SHP77 (cell line): ENCODE data around the gene KIAA1191.

Experiments used
- DNase-seq, 2 experiments: peaks; one replicate each; lab custom pipeline; 2025; lab: John Stamatoyannopoulos, UW

KIAA1191 gene

GRCh38 chr5:176389135-176390123 lies 27.9 kb upstream of the KIAA1191 start:
- peak; percentile 62 to 67 for DNase-seq

DNA sequence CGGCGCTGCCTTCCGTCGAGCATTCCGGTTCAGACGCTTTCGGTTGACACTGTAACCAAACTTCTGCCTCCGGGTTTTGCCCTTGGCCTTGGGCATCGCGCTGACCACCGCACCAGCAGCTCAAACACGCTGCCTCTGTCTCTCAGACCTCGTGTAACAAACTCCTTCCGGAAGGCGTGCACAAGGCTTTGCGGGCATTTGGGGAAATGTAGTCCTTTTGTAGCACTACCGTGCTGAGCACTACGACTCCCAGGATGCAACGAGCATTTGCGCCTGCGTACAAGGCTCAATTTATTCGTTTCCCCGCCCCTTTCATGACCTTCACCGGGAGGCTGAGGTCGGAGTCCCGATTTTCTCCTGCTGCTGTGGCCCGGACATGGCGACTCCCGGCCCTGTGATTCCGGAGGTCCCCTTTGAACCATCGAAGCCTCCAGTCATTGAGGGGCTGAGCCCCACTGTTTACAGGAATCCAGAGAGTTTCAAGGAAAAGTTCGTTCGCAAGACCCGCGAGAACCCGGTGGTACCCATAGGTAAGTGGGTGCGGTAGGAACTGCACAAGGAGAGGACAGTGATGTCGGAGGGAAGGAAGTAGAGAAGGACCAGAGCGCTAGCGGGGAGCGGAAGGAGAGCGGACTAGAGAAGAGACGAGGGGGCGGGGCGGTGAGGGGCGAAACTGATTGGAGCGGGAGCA lies 27.0 kb upstream of the KIAA1191 start, which contains the start of the genes HIGD2A and NOP16:
HIGD2A (plus strand) TSS at position 308 of the 691 bp plus-strand sequence; CDS start at position 377, 69 bp downstream.
NOP16 (minus strand) TSS at position 155 of the 691 bp plus-strand sequence; CDS start at position 96, 59 bp downstream.
- DNase-seq = peak; percentile 98 to 99

DNA sequence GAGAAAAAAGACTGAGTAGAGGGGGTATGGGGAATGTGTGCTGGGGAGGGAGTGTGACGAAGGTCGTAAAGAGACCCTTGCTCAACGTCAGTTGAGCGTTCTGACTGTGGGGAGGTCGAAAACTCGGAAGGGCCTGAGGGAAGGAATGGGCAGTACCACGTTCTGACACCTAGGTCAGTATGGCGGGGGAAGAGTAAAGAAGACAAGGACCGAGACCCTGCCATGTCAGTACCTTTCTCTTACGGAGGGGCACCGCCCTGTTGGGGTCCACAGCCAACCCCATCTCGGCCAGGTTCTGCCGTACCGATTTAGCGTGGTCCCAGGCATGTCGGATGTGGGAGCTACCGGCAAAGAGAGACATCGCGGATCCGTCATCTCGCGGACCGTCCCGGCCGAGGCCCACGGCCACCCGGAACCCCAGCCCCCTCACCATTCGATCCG lies 26.5 kb upstream of the KIAA1191 start:
- DNase-seq = no peak

GRCh38 chr5:176387384-176387925 lies 25.9 kb upstream of the KIAA1191 start:
- DNase-seq = no peak

- DNase-seq = no peak
Measured at GRCh38 chr5:176386491-176386890, 24.9 kb upstream of the KIAA1191 start.

GRCh38 chr5:176384991-176385390 lies 23.4 kb upstream of the KIAA1191 start:
- no peak for DNase-seq

DNA sequence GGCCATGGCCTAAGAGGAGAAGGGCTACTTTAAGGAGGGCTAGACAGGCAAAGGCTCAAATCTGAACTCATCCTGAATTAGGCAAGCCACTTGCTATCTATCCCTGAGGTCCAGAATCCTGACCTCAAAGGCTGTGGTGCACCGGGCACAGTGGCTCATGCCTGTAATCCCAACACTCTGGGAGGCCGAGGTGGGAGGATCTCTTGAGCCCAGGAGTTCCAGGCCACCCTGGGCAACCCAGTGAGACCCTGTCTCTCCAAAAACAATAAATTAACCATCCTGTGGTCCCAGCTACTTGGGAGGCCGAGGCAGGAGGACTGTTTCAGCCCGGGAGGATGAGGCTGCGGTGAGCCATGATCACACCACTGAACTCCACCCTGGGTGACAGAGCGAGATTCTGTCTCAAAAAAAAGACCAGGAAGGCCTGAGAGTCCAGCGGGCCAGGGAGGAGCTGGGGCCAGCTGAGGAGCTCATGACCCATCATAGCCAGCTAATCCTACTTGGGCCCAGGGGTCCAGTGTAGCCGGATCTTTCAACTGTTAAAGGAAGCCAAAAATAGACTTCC lies 22.9 kb upstream of the KIAA1191 start:
- no peak for DNase-seq

GRCh38 chr5:176383961-176384360 lies 22.4 kb upstream of the KIAA1191 start:
- no peak for DNase-seq

- no peak for DNase-seq
Measured at GRCh38 chr5:176383248-176383905, 21.8 kb upstream of the KIAA1191 start.

DNA sequence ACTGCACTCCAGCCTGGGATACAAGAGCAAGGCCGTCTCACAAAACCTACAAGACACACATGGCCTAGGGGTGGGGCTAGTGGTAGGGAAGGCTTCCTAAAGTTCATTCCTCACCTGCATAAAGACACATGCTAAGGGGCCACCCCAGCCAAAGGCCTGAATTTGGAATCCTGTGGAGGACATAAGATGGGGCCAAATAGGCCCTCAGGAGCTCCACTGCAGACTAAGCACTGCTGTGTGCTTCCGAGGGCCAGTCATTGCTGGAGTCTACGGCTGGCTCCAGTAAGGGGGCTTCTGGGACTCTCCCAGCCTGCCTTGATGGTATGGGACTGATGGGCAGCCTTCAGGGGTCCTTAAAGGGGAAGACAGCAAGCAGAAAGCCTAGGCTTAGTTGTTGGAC lies 21.2 kb upstream of the KIAA1191 start:
- no peak for DNase-seq

DNA sequence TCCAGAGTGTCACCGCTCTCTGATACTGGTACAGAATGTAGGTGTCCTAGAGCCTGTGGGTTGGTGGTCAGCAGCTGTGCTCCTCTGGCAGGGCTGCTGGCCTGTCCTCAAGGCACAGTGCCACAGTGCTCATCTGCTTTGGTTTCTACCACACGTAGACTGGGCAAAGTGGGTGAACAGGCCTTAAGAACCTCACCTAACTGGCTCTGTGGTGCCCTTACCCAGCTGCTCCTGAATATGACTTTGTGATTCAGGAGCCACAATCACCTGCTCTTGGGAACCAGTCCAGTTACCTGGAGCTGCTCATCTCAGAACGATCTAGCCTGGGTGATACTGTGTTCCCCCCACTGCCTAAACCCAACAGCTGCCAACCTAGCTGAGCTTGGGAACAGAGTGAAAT lies 20.4 kb upstream of the KIAA1191 start:
- DNase-seq = no peak

GRCh38 chr5:176381423-176381822 lies 19.9 kb upstream of the KIAA1191 start:
- no peak for DNase-seq

DNA sequence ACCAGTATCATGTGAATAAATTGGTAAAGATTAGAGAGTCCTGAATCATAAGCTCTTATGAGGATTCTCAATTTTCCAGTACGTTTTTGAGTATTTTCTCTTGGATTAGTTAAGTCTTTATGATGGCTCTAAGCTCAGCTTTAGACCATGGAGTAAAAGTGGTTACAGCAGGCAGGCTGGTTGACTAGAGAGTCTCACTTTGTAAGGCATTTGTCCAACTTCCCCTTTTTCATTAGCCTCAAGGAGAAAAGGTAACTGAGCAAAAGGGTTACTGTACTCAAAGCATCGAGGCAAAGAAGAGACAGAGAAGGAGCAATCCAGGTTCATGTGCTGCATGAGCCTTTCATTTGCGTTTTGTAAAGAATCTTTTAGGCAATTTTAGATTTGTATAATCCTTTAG lies 18.3 kb upstream of the KIAA1191 start:
- no peak for DNase-seq

GRCh38 chr5:176373100-176373818 lies 11.7 kb upstream of the KIAA1191 start:
- no peak for DNase-seq

DNA sequence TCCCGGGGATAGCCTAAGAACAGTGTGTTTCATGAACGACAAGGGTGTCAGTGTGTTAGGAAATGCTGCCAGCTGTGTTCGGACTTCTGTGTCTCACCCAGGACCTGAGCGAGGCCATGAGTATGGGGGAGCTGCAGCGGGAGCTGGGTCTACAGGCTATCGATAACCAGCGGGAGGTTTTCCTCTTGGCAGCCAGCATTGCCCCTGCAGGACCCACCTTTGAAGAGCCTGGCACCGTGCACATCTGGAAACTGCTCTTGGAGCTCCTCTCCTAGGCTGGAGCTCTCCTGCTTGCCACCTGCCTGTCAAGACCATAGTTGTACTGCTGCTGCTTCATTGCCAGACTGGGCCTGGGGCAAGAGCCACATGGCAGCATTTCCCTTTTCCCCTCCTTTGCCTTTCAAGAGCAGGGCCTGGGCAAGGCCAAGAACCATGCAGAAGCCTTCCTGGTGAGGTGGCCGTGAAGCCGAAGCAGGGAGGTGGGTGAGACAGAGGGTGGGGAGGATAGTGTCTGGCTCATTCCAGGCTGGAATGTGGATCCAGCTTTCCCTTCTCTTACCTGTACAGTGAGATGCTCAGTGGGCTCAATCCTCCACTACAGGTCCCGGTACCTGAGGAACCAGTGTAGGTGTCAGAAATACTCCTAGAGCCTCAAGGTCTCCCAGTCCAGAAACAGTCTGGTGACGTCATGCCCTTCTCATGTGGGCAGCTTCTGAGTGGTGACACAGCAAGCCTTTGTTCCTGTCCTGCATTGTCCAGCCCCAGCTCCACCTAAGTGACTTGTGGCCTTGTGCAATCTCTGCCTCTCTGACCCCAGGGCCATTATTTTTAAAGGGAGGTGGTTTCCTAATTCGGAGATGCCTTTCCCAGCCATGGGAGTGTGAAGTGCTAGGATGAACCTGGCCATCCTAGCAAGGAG lies 10.3 kb upstream of the KIAA1191 start:
- DNase-seq = no peak

DNA sequence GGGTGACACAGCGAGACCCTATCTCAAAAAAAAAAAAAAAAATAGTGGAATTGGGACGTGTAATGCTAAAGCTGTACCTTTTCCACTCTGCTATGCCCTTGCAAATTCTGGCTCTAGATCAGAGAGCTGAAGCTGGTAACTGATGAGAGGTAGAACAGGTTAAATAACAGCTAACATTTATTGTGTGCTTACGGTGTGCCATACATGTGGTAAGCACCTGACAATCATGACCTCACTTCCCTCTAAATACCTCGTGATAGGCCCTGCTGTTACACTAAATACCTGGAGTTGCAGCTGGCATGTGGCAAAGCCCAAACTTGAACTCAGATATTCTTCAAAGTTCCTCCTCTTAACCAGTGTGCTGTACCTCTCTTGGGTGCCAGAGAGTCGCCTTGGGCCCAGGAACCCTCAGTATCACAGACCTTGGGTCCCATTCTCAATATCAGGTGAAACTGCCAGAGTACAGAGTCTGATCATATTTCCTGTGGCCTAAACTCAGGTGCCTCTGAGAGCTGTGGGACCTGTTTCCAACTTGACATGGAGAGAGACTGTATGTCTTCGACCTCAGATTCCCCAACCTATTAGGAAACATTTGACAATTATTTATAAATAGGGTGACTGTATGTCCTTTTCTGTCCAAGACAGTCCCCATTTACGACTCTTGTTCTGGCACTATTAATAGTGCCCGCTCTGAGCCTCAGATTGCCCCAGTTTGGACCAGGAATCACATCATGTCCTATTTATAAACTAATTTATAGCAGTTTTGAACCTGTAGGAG lies 8.6 kb upstream of the KIAA1191 start:
- no peak for DNase-seq

- no peak for DNase-seq
Measured at GRCh38 chr5:176368726-176369125, 7.2 kb upstream of the KIAA1191 start.

DNA sequence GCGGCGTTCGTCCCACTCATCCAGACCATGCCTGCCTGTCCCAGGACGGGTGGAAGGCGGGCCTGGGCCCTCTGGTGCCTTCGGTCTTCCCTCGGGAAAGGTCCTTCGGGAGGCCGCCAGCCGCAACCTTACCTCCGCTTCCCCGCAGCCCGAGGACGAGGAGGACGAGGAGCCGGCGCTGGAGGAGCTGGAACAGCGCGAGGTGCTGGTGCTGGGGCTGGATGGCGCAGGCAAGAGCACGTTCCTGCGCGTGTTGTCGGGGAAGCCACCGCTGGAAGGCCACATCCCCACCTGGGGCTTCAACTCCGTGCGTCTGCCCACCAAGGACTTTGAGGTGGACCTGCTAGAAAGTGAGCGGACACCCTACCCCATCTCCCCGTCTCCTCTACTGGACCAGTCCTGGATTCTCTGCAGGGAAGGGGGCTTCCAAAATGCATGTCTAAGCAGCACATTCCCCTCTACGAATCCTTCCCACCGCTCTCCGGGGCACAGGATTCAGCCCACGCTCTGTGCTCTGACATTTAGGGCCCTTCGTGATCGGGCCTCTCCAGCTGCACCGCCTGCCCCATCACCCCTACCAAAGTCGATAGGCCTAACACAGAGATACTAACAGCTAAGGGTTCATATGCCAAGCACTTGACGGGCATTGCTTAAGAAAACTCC lies 4.8 kb upstream of the KIAA1191 start:
- DNase-seq = no peak
